Loucy (cell line): ENCODE results near the gene MYBL2.

Experiments used
- H2AFZ ChIP-seq: fragments of 200-600 bp; sonication (generic); 2 replicates; pipeline ENCODE4 v1.6.0; 2016; ENCODE audit warnings: antibody characterized with exemption, mild to moderate bottlenecking, low read length, moderate library complexity
- H3F3A ChIP-seq: fragments of 200-600 bp; 2 replicates; pipeline ENCODE4 v1.6.0; 2016; ENCODE audit warnings: antibody characterized with exemption, low read depth, mild to moderate bottlenecking
- H3K27me3 ChIP-seq: fragments of 200-600 bp; sonication (generic); 2 replicates; pipeline ENCODE4 v1.6.1; 2014; ENCODE audit warnings: low read length, mild to moderate bottlenecking; ENCODE audit not compliant: insufficient read depth, poor library complexity, severe bottlenecking
- H3K36me3 ChIP-seq: fragments of 200-600 bp; sonication (generic); 2 replicates; pipeline ENCODE4 v1.6.1; 2016; ENCODE audit warnings: low read length; ENCODE audit not compliant: insufficient read depth
- H3K4me1 ChIP-seq: fragments of 200-600 bp; sonication (generic); 2 replicates; pipeline ENCODE4 v1.5.1; 2014; ENCODE audit warnings: low read length, mild to moderate bottlenecking; ENCODE audit not compliant: insufficient read depth, poor library complexity, severe bottlenecking
- H3K4me2 ChIP-seq: fragments of 200-600 bp; sonication (generic); 2 replicates; pipeline ENCODE4 v1.6.0; 2014; ENCODE audit warnings: antibody characterized with exemption, low read length, low read depth, mild to moderate bottlenecking; ENCODE audit not compliant: poor library complexity, severe bottlenecking
- H3K4me3 ChIP-seq: fragments of 200-600 bp; sonication (generic); 2 replicates; pipeline ENCODE4 v1.5.1; 2014; ENCODE audit warnings: low read length, mild to moderate bottlenecking, mixed read lengths; ENCODE audit not compliant: poor library complexity, severe bottlenecking
- H3K79me2 ChIP-seq: fragments of 200-600 bp; sonication (generic); 2 replicates; pipeline ENCODE4 v1.6.1; 2014; ENCODE audit warnings: low read length; ENCODE audit not compliant: insufficient read depth
- H3K9ac ChIP-seq: fragments of 200-600 bp; sonication (generic); 2 replicates; pipeline ENCODE4 v1.6.0; 2014; ENCODE audit warnings: mild to moderate bottlenecking, low read depth, low read length, moderate library complexity; ENCODE audit not compliant: poor library complexity, severe bottlenecking
- H3K9me2 ChIP-seq: fragments of 200-600 bp; sonication (generic); replicated peaks from 2 replicates; pipeline ENCODE4 v1.6.1; 2016; ENCODE audit warnings: low read depth, low read length, mixed read lengths
- H3K9me3 ChIP-seq: fragments of 200-600 bp; sonication (generic); 2 replicates; pipeline ENCODE4 v1.6.1; 2014; ENCODE audit warnings: mild to moderate bottlenecking, antibody characterized with exemption, low read length, low read depth; ENCODE audit not compliant: insufficient read depth
- H4K20me1 ChIP-seq: fragments of 200-600 bp; sonication (generic); 2 replicates; pipeline ENCODE4 v1.6.0; 2014; ENCODE audit warnings: antibody characterized with exemption, low read length, mild to moderate bottlenecking; ENCODE audit not compliant: insufficient read depth, poor library complexity, severe bottlenecking
- CTCF ChIP-seq: fragments of 200-600 bp; sonication (generic); conservative IDR thresholded peaks from 2 replicates; pipeline ENCODE4 v1.5.1; 2014; ENCODE audit warnings: mild to moderate bottlenecking, antibody characterized with exemption, low read length
- EZH2phosphoT487 ChIP-seq: fragments of 200-600 bp; IDR thresholded peaks from 2 replicates; pipeline ENCODE4 v1.6.1; 2018; ENCODE audit warnings: antibody characterized with exemption, mild to moderate bottlenecking, moderate library complexity, borderline replicate concordance

The MYBL2 gene

DNA sequence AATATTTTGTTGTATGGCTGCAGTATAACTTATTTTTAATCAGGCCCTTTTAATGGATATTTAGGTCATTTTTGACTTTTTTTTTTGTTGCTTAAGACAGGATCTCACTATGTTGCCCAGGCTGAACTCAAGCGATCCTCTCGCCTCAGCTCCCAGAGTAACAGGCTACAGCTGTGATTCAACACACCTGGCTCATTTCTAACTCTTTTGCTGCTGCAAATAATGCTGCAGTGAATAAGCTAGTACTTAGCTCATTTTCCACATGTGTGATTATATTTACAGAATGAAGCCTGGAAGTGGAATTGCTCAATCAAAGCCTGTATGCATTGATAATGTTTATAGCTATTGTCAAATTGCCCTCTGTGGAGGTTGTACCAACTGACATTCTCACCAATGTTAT, 58.8 kb downstream of the MYBL2 start:
- TF ChIP-seq EZH2phosphoT487 (no peak), CTCF (no peak)
- Histone ChIP-seq H3K4me1 (no peaks in the 10 kb centered on the region), H3K4me3 (no peak overlapping the region), H3K9me3 (no peaks in the 10 kb centered on the region), H3K4me2 (no peak overlapping the region), H3K36me3 (no peaks in the 10 kb centered on the region), H3K27me3 (no peaks in the 10 kb centered on the region), H4K20me1 (no peaks in the 10 kb centered on the region), H3K79me2 (no peaks in the 10 kb centered on the region), H3F3A (no peaks in the 10 kb centered on the region), H3K9me2 (no peaks in the 10 kb centered on the region), H2AFZ (no peak overlapping the region), H3K9ac (no peak overlapping the region)

- Histone ChIP-seq H3K9me3 (no peaks in the 10 kb centered on the region), H3K79me2 (no peaks in the 10 kb centered on the region), H3K4me1 (no peaks in the 10 kb centered on the region), H3F3A (no peaks in the 10 kb centered on the region), H3K9me2 (no peaks in the 10 kb centered on the region), H4K20me1 (no peaks in the 10 kb centered on the region), H3K4me2 (no peak overlapping the region), H2AFZ (no peak overlapping the region), H3K4me3 (no peak overlapping the region), H3K36me3 (no peaks in the 10 kb centered on the region), H3K9ac (no peak overlapping the region), H3K27me3 (no peaks in the 10 kb centered on the region)
- TF ChIP-seq EZH2phosphoT487 = no peak
- no peak for TF ChIP-seq CTCF
Measured at GRCh38 chr20:43726333-43726732, 59.4 kb downstream of the MYBL2 start.

- TF ChIP-seq EZH2phosphoT487 (no peak), CTCF (no peak)
- H3K27me3 ChIP-seq = no peaks in the 10 kb centered on the region
- no peak within 1 kb of the TSS for H3K4me3 ChIP-seq
- H3K4me1 ChIP-seq = no peaks in the 10 kb centered on the region
- no peaks in the 10 kb centered on the region for H3K9me3 ChIP-seq
- no peaks in the 10 kb centered on the region for H4K20me1 ChIP-seq
- H2AFZ ChIP-seq = no peak within 1 kb of the TSS
- no peak within 1 kb of the TSS for H3K9ac ChIP-seq
- no peaks in the 10 kb centered on the region for H3K36me3 ChIP-seq
- no peaks in the 10 kb centered on the region for H3K79me2 ChIP-seq
- no peak within 1 kb of the TSS for H3K4me2 ChIP-seq
- H3K9me2 ChIP-seq = no peaks in the 10 kb centered on the region
- no peaks in the 10 kb centered on the region for H3F3A ChIP-seq
Measured at GRCh38 chr20:43726811-43727338, 60.0 kb downstream of the MYBL2 start, which contains the start of gene GTSF1L. GTSF1L (minus strand) TSS chr20:43727002; CDS start chr20:43726694, 308 bp downstream.
